ENCODE measurements around the gene CTTNBP2.

Gene CTTNBP2

GRCh38 chr7:117790731-117791130 is 82.5 kb downstream of the CTTNBP2 start:
- Mint-ChIP-seq H3K27me3 (peaks cover 2% of the 10 kb centered on the region), H3K4me1 (no peaks in the 10 kb centered on the region), H3K36me3 (no peaks in the 10 kb centered on the region), H3K27ac (no peak overlapping the region), H3K9me3 (no peaks in the 10 kb centered on the region), H3K4me3 (no peak overlapping the region)

GRCh38 chr7:117790251-117790650 is 83.0 kb downstream of the CTTNBP2 start:
- no peaks in the 10 kb centered on the region for H3K36me3 Mint-ChIP-seq
- no peaks in the 10 kb centered on the region for H3K9me3 Mint-ChIP-seq
- no peak overlapping the region for H3K27ac Mint-ChIP-seq
- no peaks in the 10 kb centered on the region for H3K4me1 Mint-ChIP-seq
- peaks cover 2% of the 10 kb centered on the region for H3K27me3 Mint-ChIP-seq
- no peak overlapping the region for H3K4me3 Mint-ChIP-seq

- Mint-ChIP-seq H3K36me3 (no peaks in the 10 kb centered on the region), H3K27me3 (no peaks in the 10 kb centered on the region), H3K4me1 (no peaks in the 10 kb centered on the region), H3K27ac (no peak overlapping the region), H3K9me3 (no peaks in the 10 kb centered on the region), H3K4me3 (no peak overlapping the region)
Observed at GRCh38 chr7:117785431-117785830, 87.8 kb downstream of the CTTNBP2 start.

- Mint-ChIP-seq H3K27me3 (no peaks in the 10 kb centered on the region), H3K9me3 (no peaks in the 10 kb centered on the region), H3K4me1 (no peaks in the 10 kb centered on the region), H3K4me3 (no peak overlapping the region), H3K27ac (no peak overlapping the region), H3K36me3 (no peaks in the 10 kb centered on the region)
Observed at GRCh38 chr7:117784315-117784714, 88.9 kb downstream of the CTTNBP2 start.

GRCh38 chr7:117782761-117783160 is 90.5 kb downstream of the CTTNBP2 start:
- Mint-ChIP-seq H3K27me3 (no peaks in the 10 kb centered on the region), H3K4me1 (no peaks in the 10 kb centered on the region), H3K36me3 (no peaks in the 10 kb centered on the region), H3K27ac (no peak overlapping the region), H3K9me3 (no peaks in the 10 kb centered on the region), H3K4me3 (no peak overlapping the region)

DNA sequence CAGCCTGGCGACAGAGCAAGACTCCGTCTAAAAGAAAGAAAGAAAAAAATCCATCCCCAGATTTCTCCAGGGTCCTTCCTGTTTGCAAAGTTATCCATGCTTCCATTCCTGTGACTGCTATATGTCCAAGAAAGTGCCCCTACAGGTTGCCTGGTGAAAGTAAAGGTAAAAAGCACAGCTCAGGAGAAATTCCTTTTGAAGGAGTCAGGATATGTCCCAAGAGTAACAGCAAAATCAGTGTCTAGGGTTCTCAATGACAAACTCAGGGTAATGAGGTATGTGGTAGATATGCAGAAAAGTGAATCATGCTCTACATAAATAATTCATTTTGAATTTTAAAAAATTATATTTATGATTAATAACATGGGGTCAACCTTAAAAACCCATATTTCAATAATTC is 91.5 kb downstream of the CTTNBP2 start:
- Mint-ChIP-seq H3K27ac (no peak overlapping the region), H3K27me3 (no peaks in the 10 kb centered on the region), H3K36me3 (no peaks in the 10 kb centered on the region), H3K4me3 (no peak overlapping the region), H3K4me1 (no peaks in the 10 kb centered on the region), H3K9me3 (no peaks in the 10 kb centered on the region)

GRCh38 chr7:117780832-117781231 is 92.4 kb downstream of the CTTNBP2 start:
- Mint-ChIP-seq H3K27me3 (no peaks in the 10 kb centered on the region), H3K27ac (no peak overlapping the region), H3K9me3 (no peaks in the 10 kb centered on the region), H3K4me3 (no peak overlapping the region), H3K36me3 (no peaks in the 10 kb centered on the region), H3K4me1 (no peaks in the 10 kb centered on the region)

DNA sequence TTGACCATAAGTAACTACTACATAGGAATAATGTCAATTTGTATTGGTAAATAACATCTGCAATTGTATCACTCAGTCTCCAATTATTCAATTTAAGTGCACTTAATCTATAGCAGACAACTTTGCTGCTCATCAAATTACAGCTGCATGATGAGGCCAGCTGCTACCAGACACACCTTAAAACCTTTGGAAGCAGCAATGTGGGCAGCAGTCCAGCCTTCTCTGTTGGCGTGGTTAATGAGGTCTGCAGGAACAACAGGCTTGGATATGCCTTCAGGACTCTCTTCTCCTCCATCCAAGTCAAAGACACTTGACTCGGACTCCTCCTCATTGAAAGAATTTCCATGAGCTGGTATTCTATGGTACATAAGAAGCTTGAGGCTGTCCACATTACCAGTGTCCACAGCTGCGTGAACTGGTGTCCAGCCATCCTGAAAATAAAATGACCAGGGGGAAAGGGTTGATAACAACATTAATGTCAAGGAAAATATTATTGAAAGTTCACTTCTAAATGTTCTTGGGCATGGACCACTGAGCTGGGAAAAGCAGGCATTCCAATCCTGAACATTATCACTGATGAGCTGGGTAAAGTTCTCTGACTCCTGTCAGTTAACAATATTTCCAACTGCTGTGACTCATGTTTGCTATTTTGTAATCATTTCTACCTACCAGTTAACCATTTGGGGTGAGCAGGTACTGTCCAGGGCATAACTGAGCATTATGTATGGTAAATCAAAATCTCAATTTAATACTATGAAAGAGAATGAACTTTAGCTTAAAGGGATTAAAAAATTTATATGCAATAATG is 95.7 kb downstream of the CTTNBP2 start:
- peaks cover 1% of the 10 kb centered on the region for H3K27me3 Mint-ChIP-seq
- no peaks in the 10 kb centered on the region for H3K9me3 Mint-ChIP-seq
- H3K4me1 Mint-ChIP-seq, result no peaks in the 10 kb centered on the region
- H3K27ac Mint-ChIP-seq, result no peak overlapping the region
- H3K36me3 Mint-ChIP-seq, result no peaks in the 10 kb centered on the region
- H3K4me3 Mint-ChIP-seq, result no peak overlapping the region

DNA sequence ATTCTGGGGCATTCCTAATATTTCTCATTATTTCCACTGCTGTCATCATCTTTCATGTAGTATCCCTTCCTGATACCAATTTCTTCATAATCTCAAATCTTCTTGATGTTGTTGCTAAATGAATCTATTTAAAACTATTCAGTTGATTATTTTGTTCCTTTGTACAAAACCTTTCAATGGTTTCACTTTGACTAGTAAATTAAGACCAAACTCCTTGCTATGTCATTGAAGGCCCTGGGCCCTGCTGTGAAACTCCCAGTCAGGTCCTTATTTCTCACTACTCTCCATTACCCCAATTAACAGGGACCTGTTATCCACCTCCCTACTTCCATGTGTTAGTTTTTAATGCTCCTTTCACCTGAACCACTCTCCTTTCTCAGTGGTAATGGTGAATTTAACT is 97.0 kb downstream of the CTTNBP2 start:
- H3K27me3 Mint-ChIP-seq, result peaks cover 3% of the 10 kb centered on the region
- H3K27ac Mint-ChIP-seq, result no peak overlapping the region
- H3K4me1 Mint-ChIP-seq, result no peaks in the 10 kb centered on the region
- no peaks in the 10 kb centered on the region for H3K36me3 Mint-ChIP-seq
- no peak overlapping the region for H3K4me3 Mint-ChIP-seq
- H3K9me3 Mint-ChIP-seq, result no peaks in the 10 kb centered on the region

DNA sequence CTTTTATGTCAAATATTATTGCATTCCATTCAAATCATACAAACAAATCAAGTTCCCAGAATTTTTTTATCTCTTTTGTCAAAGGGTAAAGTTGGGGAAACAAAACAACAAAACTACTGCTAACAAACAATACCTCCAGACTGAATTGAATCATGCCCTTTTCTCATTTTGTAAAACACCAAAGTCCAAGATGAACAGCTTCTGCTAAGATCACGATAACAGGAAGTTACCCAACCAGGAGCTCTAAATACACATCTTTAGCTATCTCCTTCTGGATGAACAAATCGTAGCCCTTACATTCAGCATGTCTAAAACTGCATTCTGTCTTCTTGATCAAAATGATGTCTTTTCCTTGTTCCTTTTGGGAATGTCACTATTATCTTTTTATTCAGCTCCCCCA is 97.4 kb downstream of the CTTNBP2 start:
- Mint-ChIP-seq H3K9me3 (no peaks in the 10 kb centered on the region), H3K4me3 (no peak overlapping the region), H3K36me3 (no peaks in the 10 kb centered on the region), H3K27ac (no peak overlapping the region), H3K27me3 (peaks cover 3% of the 10 kb centered on the region), H3K4me1 (no peaks in the 10 kb centered on the region)

GRCh38 chr7:117774943-117775342 is 98.3 kb downstream of the CTTNBP2 start:
- Mint-ChIP-seq H3K9me3 (no peaks in the 10 kb centered on the region), H3K4me3 (no peak overlapping the region), H3K27ac (no peak overlapping the region), H3K27me3 (peaks cover 4% of the 10 kb centered on the region), H3K36me3 (no peaks in the 10 kb centered on the region), H3K4me1 (no peaks in the 10 kb centered on the region)

GRCh38 chr7:117772421-117772820 is 100.8 kb downstream of the CTTNBP2 start:
- no peak overlapping the region for H3K4me3 Mint-ChIP-seq
- no peaks in the 10 kb centered on the region for H3K4me1 Mint-ChIP-seq
- H3K27me3 Mint-ChIP-seq, result peaks cover 6% of the 10 kb centered on the region
- no peaks in the 10 kb centered on the region for H3K36me3 Mint-ChIP-seq
- H3K9me3 Mint-ChIP-seq, result no peaks in the 10 kb centered on the region
- H3K27ac Mint-ChIP-seq, result no peak overlapping the region

- Mint-ChIP-seq H3K36me3 (no peaks in the 10 kb centered on the region), H3K9me3 (no peaks in the 10 kb centered on the region), H3K27me3 (peaks cover 6% of the 10 kb centered on the region), H3K27ac (no peak overlapping the region), H3K4me3 (no peak overlapping the region), H3K4me1 (no peaks in the 10 kb centered on the region)
Observed at GRCh38 chr7:117771756-117772155, 101.5 kb downstream of the CTTNBP2 start.

DNA sequence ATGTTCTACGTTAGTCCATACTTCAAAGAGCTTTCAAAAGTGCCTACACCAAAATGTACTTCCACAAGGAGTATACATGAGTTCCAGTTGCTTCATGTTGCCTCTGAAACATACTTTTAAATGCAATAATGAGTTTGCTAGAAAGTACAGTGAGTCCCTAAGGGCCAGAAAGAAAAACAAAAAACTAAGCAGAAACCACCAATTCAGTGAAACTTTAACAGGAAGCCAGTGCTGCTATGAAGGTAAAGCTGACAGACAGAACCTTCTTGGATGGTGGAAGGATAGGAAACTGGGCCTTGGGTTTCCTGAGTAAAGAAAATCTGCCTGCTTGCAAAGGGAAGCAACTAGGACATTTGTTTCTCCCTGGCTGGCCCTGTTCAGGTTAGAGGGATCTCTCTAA is 104.2 kb downstream of the CTTNBP2 start:
- no peak overlapping the region for H3K4me3 Mint-ChIP-seq
- no peaks in the 10 kb centered on the region for H3K36me3 Mint-ChIP-seq
- H3K27me3 Mint-ChIP-seq, result peaks cover 6% of the 10 kb centered on the region
- no peaks in the 10 kb centered on the region for H3K4me1 Mint-ChIP-seq
- H3K9me3 Mint-ChIP-seq, result no peaks in the 10 kb centered on the region
- H3K27ac Mint-ChIP-seq, result no peak overlapping the region

GRCh38 chr7:117767951-117768350 is 105.3 kb downstream of the CTTNBP2 start:
- Mint-ChIP-seq H3K4me3 (no peak overlapping the region), H3K9me3 (no peaks in the 10 kb centered on the region), H3K36me3 (no peaks in the 10 kb centered on the region), H3K27ac (no peak overlapping the region), H3K27me3 (peaks cover 6% of the 10 kb centered on the region), H3K4me1 (no peaks in the 10 kb centered on the region)

- Mint-ChIP-seq H3K9me3 (no peaks in the 10 kb centered on the region), H3K36me3 (no peaks in the 10 kb centered on the region), H3K27ac (no peak overlapping the region), H3K4me1 (no peaks in the 10 kb centered on the region), H3K27me3 (peaks cover 3% of the 10 kb centered on the region), H3K4me3 (no peak overlapping the region)
Observed at GRCh38 chr7:117766913-117767312, 106.3 kb downstream of the CTTNBP2 start.

- Mint-ChIP-seq H3K9me3 (no peaks in the 10 kb centered on the region), H3K4me3 (no peak overlapping the region), H3K27ac (no peak overlapping the region), H3K27me3 (peaks cover 1% of the 10 kb centered on the region), H3K36me3 (no peaks in the 10 kb centered on the region), H3K4me1 (no peaks in the 10 kb centered on the region)
Observed at GRCh38 chr7:117764031-117764430, 109.2 kb downstream of the CTTNBP2 start.

All from activated naive CD4-positive, alpha-beta T cell treated with anti-CD3 and anti-CD28 coated beads, Interleukin-2, amount 50 U/mL, for 24 hours (primary cell).